ENCODE data around the gene EEPD1. TPM values are rescaled to one million over a fixed set of nuclear protein-coding genes. Genes with fewer than 3 reads are reported as not detected.
A peak's percentile ranks its signal among the peaks of the same experiment; 100 is the strongest.

Gene EEPD1
- total RNA-seq, 1 donor: 5.2 TPM

- DNase-seq (ENCODE audit: low read depth): no peak
- TF ChIP-seq CTCF (IDR thresholded peaks at IDR 0.05; ENCODE audit: insufficient read depth, low read depth, low read length): no peak
- H3K4me3 ChIP-seq (ENCODE audit: low read depth, low read length): no peak overlapping the region
These were observed 37.6 kb downstream of the EEPD1 start for GRCh38 chr7:36190447-36191291.

GRCh38 chr7:36191292-36191920 is 38.4 kb downstream of the EEPD1 start:
- TF ChIP-seq CTCF (IDR thresholded peaks at IDR 0.05; ENCODE audit: insufficient read depth, low read depth, low read length): no peak
- DNase-seq (ENCODE audit: low read depth): peak; percentile 79
- H3K4me3 ChIP-seq (ENCODE audit: low read depth, low read length): peak overlapping the region; percentile 36

- DNase-seq (ENCODE audit: low read depth): peak; percentile 98
- H3K4me3 ChIP-seq (ENCODE audit: low read depth, low read length): peak overlapping the region; percentile 36
- no peak for TF ChIP-seq CTCF (IDR thresholded peaks at IDR 0.05; ENCODE audit: insufficient read depth, low read depth, low read length)
These were observed 39.2 kb downstream of the EEPD1 start for GRCh38 chr7:36192053-36192824.

- DNase-seq (ENCODE audit: low read depth): no peak
- TF ChIP-seq CTCF (IDR thresholded peaks at IDR 0.05; ENCODE audit: insufficient read depth, low read depth, low read length): no peak
- no peak overlapping the region for H3K4me3 ChIP-seq (ENCODE audit: low read depth, low read length)
These were observed 39.8 kb downstream of the EEPD1 start for GRCh38 chr7:36192877-36193276.

GRCh38 chr7:36198854-36199266 is 45.8 kb downstream of the EEPD1 start:
- DNase-seq (ENCODE audit: low read depth): peak; percentile 28
- TF ChIP-seq CTCF (IDR thresholded peaks at IDR 0.05; ENCODE audit: insufficient read depth, low read depth, low read length): no peak
- no peak overlapping the region for H3K4me3 ChIP-seq (ENCODE audit: low read depth, low read length)

- DNase-seq (ENCODE audit: low read depth): no peak
- no peak overlapping the region for H3K4me3 ChIP-seq (ENCODE audit: low read depth, low read length)
- TF ChIP-seq CTCF (IDR thresholded peaks at IDR 0.05; ENCODE audit: insufficient read depth, low read depth, low read length): no peak
These were observed 46.3 kb downstream of the EEPD1 start for GRCh38 chr7:36199329-36199728.

Measured in fibroblast of villous mesenchyme (primary cell).